Urinary bladder (tissue), 4 donors: Measurements from ENCODE around the gene TUBGCP5. TPM values are rescaled to one million over a fixed set of nuclear protein-coding genes. Genes with fewer than 3 reads are reported as not detected.
"Not testable (repeated sequence)": the region's sequence is repeated elsewhere in the genome, so short reads cannot be mapped to it uniquely, and the experiment has no call there.

ENCODE experiments used
- DNase-seq: peaks from one replicate; pipeline ENCODE4 v3.0.0-alpha.2; 2015; ENCODE audit errors: extremely low spot score
- H3K27ac ChIP-seq: one replicate; pipeline ENCODE4 v1.5.1; 2013; ENCODE audit warnings: low read depth, mild to moderate bottlenecking, moderate library complexity
- H3K36me3 ChIP-seq: one replicate; pipeline ENCODE4 v1.6.1; 2013; ENCODE audit warnings: mild to moderate bottlenecking, moderate library complexity; ENCODE audit not compliant: insufficient read depth
- H3K4me1 ChIP-seq: one replicate; pipeline ENCODE4 v1.6.1; 2013; ENCODE audit warnings: mild to moderate bottlenecking, moderate library complexity; ENCODE audit not compliant: insufficient read depth
- H3K4me3 ChIP-seq: one replicate; pipeline ENCODE4 v1.5.1; 2013; ENCODE audit warnings: low read depth, low read length
- WGBS: extraction: QIAGEN DNeasy Blood & Tissue Kit; methylation state at CpG from one replicate; pipeline ENCODE4 v1.1.7; 2013; 5-methylcytosine and 5-hydroxymethylcytosine counted together
- polyA plus RNA-seq: library from polyadenylated mRNA; stranded (reverse); fragments of 200-250 nt; gene quantifications from one replicate; pipeline ENCODE4 v1.2.3, GENCODE V29; 2013
- total RNA-seq: library from RNA; depleted of rRNA; stranded (reverse); fragments of >200 nt; gene quantifications from one replicate; pipeline ENCODE4 v1.2.3, GENCODE V29; 2014
- donor health status: healthy with polysubstance abuse.
- donor health status: healthy.

The TUBGCP5 gene
- total and polyA plus RNA-seq, 2 donors, result 11.3 to 45.8 TPM

DNA sequence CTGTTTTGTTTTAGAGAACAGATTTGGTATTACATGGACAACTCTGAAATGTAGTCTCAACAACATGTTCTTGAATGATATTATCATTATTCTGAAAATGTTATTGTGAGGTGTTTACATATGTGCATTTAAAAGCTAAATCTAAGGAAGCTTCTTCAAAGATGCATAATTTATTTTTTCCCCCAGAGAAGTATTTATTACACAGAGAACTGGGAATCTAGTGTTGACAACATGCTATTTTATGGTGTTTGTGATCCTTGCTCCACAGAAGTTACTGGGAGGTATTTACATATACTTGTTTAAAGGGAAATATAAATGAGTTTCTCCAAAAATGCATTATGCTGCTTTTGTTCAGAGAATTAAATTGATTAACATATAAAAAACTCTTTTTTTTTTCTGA, 18.3 kb upstream of the TUBGCP5 start:
- H3K36me3 ChIP-seq, result no peaks in the 10 kb centered on the region
- no peak overlapping the region for H3K27ac ChIP-seq
- no peaks in the 10 kb centered on the region for H3K4me1 ChIP-seq
- H3K4me3 ChIP-seq, result no peak overlapping the region
- DNase-seq, result no peak

DNA sequence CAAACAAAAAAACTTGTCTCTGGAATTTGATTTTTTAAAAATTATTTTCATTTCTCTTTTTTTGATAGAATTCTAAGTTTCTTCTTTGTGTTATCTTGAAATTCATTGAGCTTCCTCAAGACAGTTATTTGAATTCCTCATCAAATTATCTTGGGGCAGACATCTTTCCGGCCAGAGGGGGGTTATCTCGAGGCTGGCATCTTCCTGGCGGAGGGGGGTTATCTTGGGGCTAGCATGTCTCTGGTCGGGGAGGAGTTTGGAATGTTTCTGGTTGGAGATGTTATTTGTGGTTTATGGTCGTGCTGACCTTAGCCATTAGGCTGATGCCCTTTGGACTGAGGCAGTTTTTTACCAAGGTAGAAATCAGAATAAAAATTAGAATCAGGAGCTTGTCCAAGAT, 15.9 kb upstream of the TUBGCP5 start:
- WGBS, result 61% methylated on average over 5 of the region's 5 CpGs
- DNase-seq, result no peak
- no peaks in the 10 kb centered on the region for H3K4me1 ChIP-seq
- H3K36me3 ChIP-seq, result no peaks in the 10 kb centered on the region
- H3K27ac ChIP-seq, result no peak overlapping the region
- no peak overlapping the region for H3K4me3 ChIP-seq

DNA sequence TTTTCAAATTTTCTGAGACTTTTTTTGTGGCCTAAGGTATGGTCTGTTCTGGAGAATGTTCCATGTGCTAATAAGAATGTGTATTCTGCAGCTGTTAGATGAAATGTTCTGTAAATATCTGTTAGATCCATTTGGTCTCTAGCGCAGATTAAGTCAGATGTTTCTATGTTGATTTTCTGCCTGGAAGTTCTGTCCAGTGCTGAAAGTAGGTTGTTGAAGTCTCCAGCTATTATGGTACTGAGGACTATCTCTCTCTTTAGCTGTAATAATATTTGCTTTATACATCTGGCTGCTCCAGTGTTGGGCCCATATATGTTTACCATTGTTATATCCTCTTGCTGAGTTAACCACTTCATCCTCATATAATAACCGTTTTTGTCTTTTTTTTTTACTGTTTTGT, 13.2 kb upstream of the TUBGCP5 start:
- Histone ChIP-seq H3K4me1 (no peaks in the 10 kb centered on the region), H3K36me3 (no peaks in the 10 kb centered on the region), H3K27ac (no peak overlapping the region), H3K4me3 (no peak overlapping the region)
- no peak for DNase-seq
- WGBS, result 38% methylated on average over 2 of the region's 2 CpGs

DNA sequence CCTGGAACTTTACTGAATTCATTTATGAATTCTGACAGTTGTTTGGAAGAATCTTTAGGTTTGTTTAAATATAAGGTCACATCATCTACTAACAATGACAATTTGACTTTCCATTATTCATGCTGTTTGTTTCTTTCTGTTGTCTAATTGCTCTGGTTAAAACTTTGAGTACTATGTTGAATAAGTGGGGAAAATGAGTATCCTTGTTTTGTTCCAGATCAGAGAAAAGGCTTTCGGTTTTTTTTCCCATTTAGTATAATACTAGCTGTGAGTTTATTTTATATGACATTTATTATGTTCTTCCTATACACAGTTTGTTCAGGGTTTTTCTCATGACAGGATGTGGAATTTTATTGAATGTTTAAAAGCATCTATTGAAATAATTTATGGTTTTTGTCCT, 11.3 kb upstream of the TUBGCP5 start:
- no peak overlapping the region for H3K27ac ChIP-seq
- H3K4me3 ChIP-seq, result no peak overlapping the region
- no peak for DNase-seq
- H3K4me1 ChIP-seq, result no peaks in the 10 kb centered on the region
- WGBS, result 25% methylated on average over 1 of the region's 1 CpG
- H3K36me3 ChIP-seq, result no peaks in the 10 kb centered on the region

DNA sequence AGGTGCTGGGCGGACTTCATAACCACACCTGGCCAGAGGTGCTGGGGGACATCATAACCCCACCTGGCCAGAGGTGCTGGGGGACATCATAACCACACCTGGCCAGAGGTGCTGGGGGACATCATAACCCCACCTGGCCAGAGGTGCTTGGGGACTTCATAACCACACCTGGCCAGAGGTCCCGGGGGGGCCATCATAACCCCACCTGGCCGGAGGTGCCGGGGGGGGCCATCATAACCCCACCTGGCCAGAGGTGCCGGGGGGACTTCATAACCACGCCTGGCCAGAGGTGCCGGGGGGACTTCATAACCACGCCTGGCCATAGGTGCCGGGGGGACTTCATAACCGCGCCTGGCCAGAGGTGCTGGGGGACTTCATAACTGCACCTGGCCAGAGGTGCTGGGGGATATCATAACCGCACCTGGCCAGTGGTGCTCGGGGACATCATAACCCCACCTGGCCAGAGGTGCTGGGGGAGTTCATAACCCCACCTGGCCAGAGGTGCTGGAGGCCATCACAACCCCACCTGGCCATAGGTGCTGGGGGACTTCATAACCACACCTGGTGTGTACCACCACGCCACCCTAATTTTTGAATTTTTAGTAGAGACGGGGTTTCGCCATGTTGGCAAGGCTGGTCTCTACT, 10.7 kb upstream of the TUBGCP5 start:
- Histone ChIP-seq H3K27ac (no peak overlapping the region), H3K4me3 (no peak overlapping the region), H3K4me1 (no peaks in the 10 kb centered on the region), H3K36me3 (no peaks in the 10 kb centered on the region)
- no peak for DNase-seq
- WGBS, result 88% methylated on average over 16 of the region's 16 CpGs

DNA sequence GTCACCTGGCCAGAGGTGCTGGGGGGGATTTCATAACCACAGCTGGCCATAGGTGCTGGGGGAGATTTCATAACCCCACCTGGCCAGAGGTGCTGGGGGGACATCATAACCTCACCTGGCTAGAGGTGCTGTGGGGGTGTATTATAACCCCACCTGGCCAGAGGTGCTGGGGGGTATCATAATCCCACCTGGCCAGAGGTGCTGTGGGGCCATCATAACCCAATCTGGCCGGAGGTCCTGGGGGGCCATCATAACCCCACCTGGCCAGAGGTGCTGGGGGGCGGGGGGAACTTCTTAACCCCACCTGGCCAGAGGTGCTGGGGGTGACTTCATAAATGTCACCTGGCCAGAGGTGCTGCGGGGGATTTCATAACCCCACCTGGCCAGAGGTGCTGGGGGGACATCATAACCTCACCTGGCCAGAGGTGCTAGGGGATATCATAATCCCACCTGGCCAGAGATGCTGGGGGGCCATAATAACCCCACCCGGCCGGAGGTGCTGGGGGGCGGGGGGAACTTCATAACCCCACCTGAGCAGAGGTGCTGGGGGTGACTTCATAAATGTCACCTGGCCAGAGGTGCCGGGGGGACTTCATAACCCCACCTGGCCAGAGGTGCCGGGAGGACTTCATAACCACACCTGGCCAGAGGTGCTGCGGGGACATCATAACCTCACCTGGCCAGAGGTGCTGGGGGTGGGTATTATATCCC, 9.4 kb upstream of the TUBGCP5 start:
- H3K4me1 ChIP-seq, H3K36me3 ChIP-seq, H3K27ac ChIP-seq, DNase-seq, H3K4me3 ChIP-seq: not testable (repeated sequence)
- WGBS, result 88% methylated on average over 9 of the region's 9 CpGs

DNA sequence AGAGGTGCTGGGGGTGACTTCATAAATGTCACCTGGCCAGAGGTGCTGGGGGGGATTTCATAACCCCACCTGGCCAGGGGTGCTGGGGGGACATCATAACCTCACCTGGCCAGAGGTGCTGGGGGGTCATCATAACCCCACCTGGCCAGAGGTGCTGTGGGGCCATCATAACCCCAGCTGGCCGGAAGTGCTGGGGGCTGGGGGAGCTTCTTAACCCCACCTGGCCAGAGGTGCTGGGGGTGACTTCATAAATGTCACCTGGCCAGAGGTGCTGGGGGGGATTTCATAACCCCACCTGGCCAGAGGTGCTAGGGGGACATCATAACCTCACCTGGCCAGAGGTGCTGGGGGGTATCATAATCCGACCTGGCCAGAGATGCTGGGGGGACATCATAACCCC, 4.6 kb upstream of the TUBGCP5 start:
- H3K27ac ChIP-seq, H3K36me3 ChIP-seq, H3K4me1 ChIP-seq, H3K4me3 ChIP-seq, DNase-seq: not testable (repeated sequence)
- whole genome bisulfite sequencing, result 93% methylated on average over 2 of the region's 2 CpGs

DNA sequence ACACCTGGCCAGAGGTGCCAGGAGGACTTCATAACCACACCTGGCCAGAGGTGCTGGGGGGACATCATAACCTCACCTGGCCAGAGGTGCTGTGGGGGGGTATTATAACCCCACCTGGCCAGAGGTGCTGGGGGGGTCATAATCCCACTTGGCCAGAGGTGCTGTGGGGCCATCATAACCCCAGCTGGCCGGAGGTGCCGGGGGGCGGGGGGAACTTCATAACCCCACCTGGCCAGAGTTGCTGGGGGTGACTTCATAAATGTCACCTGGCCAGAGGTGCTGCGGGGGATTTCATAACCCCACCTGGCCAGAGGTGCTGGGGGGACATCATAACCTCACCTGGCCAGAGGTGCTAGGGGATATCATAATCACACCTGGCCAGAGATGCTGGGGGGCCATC, 4.2 kb upstream of the TUBGCP5 start:
- not testable (repeated sequence) for H3K36me3 ChIP-seq, H3K4me1 ChIP-seq, H3K4me3 ChIP-seq, DNase-seq, H3K27ac ChIP-seq
- 98% methylated on average over 4 of the region's 4 CpGs for WGBS

DNA sequence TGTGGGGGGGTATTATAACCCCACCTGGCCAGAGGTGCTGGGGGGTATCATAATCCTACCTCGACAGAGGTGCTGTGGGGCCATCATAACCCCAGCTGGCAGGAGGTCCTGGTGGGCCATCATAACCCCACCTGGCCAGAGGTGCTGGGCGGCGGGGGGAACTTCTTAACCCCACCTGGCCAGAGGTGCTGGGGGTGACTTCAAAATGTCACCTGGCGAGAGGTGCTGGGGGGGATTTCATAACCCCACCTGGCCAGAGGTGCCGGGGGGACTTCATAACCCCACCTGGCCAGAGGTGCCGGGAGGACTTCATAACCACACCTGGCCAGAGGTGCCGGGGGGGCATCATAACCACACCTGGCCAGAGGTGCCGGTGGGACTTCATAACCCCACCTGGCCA, 2.4 kb upstream of the TUBGCP5 start:
- not testable (repeated sequence) for H3K36me3 ChIP-seq, H3K27ac ChIP-seq, H3K4me1 ChIP-seq, DNase-seq, H3K4me3 ChIP-seq
- WGBS, result 92% methylated on average over 8 of the region's 8 CpGs

DNA sequence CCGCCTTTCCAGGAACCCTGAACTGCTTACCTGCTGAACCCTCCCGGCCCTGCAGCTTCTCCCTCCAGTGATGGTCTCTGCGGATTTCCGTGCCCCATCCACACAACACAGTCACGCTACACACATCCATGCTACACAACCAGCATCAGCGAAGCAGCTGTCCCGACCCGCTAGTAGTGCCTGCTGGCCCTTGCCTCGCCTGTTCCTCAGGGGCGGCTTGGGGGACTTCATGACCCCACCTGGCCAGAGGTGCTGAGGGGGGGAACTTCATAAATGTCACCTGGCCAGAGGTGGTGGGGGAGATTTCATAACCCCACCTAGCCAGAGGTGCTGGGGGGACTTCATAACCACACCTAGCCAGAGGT, 530 bp upstream of the TUBGCP5 start:
- DNase-seq, result no peak
- H3K4me3 ChIP-seq, result peak overlapping the region; percentile 88
- no peaks in the 10 kb centered on the region for H3K36me3 ChIP-seq
- H3K4me1 ChIP-seq, result no peaks in the 10 kb centered on the region
- 40% methylated on average over 10 of the region's 10 CpGs for WGBS
- no peak overlapping the region for H3K27ac ChIP-seq

DNA sequence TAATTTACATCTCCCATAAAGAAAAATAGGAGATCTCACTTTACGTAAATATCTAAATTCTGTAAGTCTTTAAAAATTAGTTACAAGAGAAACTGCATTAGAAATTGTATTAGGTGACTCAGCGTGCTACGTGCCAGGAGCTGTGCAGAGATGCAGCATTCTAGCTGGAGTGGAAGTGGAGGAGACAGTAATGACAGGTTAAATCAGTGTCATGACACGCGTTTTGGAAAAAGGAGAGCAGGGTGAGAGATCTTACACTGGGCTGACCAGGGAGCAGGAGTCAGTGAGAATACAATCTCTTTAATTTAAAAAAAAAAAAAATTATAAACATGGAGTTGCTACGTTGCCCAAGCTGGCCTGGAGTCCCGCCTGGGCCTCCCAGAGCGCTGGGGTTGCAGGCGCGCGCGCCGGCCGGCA, 635 bp downstream of the TUBGCP5 start:
- DNase-seq, result no peak
- 3% methylated on average over 14 of the region's 14 CpGs for WGBS
- no peaks in the 10 kb centered on the region for H3K36me3 ChIP-seq
- peak overlapping the region; percentile 88 for H3K4me3 ChIP-seq
- no peak overlapping the region for H3K27ac ChIP-seq
- no peaks in the 10 kb centered on the region for H3K4me1 ChIP-seq

DNA sequence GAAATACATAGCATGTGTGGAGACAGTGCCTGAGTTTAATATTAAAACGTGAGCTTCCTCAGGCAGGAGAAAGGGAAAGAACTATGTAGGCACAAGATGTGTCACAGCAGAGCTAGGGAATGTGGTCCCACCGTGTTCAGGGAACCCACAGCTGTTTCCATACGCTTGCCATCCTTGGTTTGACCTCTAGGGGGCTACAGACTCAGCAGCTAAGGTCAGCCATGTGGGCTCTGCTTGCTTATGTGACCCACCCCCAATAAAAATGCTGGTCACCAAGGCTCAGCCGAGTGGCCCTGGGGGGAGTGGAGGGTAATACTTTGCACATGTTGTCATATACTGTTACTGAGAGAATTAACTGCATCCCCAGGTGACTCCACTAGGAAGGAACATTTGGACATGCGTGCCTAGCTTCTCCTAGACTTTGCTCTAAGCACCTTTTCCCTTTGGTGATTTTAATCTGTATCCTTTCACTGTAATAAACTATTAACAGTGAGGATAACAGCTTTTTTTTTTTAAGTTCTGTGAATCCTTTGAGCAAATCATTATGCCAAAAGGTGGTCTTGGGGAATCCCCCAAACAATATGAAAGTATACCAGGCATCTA, 3.3 kb downstream of the TUBGCP5 start:
- Histone ChIP-seq H3K36me3 (no peaks in the 10 kb centered on the region), H3K27ac (no peak overlapping the region), H3K4me3 (no peak overlapping the region), H3K4me1 (no peaks in the 10 kb centered on the region)
- no peak for DNase-seq
- WGBS, result 50% methylated on average over 5 of the region's 5 CpGs

DNA sequence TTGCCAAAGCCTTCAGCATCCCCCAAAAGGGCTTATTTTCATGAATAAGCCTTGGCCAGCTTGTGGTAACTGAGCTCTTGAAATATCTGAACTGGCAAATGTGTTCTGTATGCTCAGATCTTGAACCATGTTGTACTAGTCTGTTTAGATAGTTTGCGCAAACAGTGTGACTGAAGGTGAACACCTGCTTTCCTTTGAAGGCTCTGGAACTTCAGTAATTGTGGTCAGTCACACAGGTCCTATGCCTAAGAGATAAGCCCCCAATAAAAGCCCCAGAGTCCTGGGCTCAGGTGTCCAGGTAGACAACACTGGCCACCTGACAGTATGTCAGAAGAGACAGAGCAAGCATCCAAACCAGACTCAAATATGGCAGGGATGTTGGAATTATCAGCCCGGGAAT, 5.4 kb downstream of the TUBGCP5 start:
- H3K4me3 ChIP-seq, result no peak overlapping the region
- DNase-seq, result no peak
- H3K36me3 ChIP-seq, result peaks cover 7% of the 10 kb centered on the region
- H3K4me1 ChIP-seq, result no peaks in the 10 kb centered on the region
- no peak overlapping the region for H3K27ac ChIP-seq
- 98% methylated on average over 2 of the region's 2 CpGs for WGBS

DNA sequence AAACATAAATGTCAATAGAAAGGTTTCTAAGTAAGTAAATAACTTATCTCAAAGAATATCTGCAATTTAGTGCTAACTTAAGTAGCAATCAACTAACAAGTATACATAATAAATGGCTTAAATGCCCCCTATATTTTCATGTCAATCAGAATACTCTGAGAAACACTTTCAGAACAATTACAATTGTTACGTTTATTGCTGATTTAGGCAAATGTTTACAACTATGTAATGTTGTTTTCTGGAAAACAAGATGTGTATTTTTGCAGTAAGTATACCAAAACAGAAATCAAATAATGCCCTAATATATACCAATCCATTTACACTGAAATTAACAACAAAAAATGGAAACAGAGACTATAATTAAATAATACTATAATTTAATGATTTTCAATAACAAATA, 13.2 kb downstream of the TUBGCP5 start:
- WGBS, result 90% methylated on average over 1 of the region's 1 CpG
- peaks cover 9% of the 10 kb centered on the region for H3K36me3 ChIP-seq

More for the DNA sequence above, 13.2 kb downstream of the TUBGCP5 start:
- no peak for DNase-seq
- Histone ChIP-seq H3K4me3 (no peak overlapping the region), H3K27ac (no peak overlapping the region), H3K4me1 (no peaks in the 10 kb centered on the region)
